Suppressor macrophage treated with lipopolysaccharide for 4 hours (primary cell): Measurements from ENCODE around the gene CHST8.
A peak's percentile ranks its signal among the peaks of the same experiment; 100 is the strongest.

Source experiments
- DNase-seq: peaks from one replicate; pipeline ENCODE4 v3.0.0-alpha.2; 2020

Gene CHST8

DNA sequence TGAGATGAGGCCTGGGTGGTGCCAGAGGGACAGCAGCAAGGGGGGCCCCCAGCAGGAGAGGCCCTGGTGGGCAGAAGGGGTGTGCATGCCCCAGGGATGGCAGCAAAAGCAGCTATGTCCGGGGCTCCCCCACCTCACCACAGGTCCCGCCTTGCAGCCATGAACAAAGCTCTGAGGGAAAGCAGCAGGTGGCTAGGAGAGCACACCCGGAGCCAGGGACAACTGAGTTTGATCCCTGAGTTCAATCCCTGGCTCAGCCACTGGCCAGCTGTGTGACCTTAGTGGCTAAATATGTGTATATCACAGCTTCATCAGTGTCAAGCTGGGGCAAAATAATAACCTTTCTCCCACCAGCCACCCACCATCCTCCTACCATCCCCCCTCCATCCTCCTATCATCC, 127.3 kb downstream of the CHST8 start:
- DNase-seq, result no peak

GRCh38 chr19:33749619-33750175, 127.9 kb downstream of the CHST8 start:
- DNase-seq, result no peak

DNA sequence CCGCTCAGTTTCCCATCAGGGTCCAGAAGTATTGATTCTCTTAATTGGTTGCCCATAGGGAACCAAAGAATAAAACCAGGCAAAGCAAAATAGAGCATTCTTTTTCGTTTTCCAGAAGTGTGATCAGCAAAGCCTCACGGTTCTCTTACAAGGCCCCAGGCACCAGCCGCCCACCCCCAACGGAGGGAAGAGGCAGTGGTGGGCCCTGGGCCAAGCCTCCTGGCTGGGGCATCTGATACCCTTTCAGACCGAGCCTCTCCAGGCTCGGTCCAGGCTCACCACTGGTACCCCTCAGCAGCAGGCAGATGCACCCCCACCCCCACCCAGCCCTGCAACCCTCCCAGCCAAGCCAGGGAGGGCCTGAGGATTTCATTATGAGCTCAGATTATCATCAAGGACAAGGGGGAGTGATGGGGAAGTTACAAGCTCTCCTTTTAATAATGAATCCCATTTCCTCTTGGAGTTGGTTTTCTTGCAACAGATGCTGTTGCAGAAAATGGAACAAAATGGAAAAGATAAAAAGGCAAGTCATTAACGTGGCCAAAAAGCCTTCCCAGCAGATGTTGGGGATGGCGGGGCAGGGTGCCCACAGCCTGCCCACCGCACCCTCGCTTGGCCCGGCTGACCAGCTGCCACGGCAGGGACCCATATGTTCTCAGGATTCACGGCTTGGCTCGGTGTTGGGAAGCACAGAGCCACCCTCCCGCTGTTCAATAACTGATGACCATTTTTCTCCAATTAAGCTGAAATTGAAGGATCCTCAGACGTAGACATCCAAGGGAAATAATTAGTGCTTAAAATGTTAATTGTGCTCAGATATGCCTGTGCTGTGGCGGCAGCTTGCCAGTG, 129.1 kb downstream of the CHST8 start:
- no peak for DNase-seq

DNA sequence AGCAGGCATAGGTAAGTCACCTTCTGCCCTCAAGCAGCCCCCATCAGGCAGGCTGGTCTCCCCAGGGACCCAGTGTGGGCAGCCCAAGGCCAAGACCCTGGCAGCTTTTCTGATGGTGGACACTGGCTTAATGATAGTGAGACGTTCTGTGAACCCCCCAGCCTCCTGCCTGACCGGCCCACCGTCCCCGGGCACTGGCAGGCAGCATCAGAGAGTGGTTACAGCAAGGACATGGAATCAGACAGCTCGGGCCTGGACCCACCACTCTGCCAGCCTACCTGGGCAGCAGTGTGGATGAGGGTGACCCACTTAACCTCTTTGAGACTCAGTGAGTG, 129.7 kb downstream of the CHST8 start:
- DNase-seq, result no peak

GRCh38 chr19:33752018-33752800, 130.5 kb downstream of the CHST8 start:
- no peak for DNase-seq

DNA sequence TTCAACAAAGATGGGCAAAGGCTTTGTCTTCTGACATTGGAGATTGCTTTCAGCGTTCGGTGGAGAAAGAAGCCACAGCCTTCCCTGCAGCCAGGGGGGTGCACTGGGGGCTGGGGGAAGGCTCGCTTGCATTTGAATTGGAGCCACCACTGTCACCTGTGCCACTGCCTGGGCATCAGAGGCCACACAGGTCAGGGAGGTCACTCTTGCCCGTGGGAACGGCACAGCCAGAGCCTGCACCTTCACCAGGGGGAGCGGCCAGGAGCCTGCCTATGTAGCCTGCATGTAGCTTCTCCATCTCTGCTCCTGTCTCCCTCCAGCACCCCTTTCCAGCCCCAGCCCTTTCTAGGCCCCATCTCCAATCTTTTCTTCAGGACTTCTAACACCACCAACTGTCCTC, 131.2 kb downstream of the CHST8 start:
- DNase-seq, result no peak

GRCh38 chr19:33754361-33754760, 132.6 kb downstream of the CHST8 start:
- DNase-seq, result no peak

DNA sequence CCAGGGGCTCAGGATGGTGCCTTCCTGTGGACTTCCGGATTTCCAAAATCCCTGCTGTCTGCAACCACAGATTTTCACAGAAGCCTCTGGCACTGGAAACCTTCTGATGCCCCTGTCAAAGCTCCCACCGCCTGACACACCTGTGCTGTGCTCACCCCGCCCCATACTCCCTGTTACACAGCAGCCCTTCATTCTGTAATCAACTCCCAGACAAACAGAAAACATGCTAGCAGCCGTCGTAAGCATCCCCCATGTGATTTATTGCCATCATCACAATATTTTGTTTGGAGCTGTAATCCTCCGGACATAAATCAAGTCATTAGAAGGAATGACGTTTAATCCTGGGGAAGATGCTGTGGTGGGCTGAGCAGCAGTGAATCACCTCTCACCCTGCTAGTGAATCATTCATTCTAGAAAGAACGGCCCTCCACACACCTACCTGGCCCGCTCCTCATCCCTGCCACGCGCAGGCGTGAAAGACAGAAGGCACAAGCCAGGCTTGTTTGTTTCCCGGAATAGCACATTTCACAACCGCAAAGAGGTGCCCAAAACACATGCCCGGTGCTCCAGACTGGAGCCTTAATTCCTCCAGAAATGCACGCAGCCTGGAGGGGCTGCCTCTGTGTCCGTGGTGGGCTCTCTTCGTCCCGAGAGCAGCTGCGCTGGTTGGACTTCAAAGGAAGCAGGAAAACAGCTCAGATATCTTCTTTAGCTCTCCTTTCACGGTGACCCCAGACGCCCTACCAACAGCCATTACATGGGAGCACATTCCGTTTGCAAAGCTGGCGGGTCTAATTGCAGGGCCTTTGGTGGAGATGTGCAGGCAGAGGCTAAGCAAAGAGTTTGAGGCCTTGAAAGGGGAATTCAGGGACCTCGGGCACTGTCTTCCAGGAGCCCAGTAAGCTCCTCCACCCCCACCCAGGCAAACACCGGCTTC, 133.6 kb downstream of the CHST8 start:
- DNase-seq, result no peak

- DNase-seq, result no peak
Observed at GRCh38 chr19:33756177-33756576, 134.4 kb downstream of the CHST8 start.

DNA sequence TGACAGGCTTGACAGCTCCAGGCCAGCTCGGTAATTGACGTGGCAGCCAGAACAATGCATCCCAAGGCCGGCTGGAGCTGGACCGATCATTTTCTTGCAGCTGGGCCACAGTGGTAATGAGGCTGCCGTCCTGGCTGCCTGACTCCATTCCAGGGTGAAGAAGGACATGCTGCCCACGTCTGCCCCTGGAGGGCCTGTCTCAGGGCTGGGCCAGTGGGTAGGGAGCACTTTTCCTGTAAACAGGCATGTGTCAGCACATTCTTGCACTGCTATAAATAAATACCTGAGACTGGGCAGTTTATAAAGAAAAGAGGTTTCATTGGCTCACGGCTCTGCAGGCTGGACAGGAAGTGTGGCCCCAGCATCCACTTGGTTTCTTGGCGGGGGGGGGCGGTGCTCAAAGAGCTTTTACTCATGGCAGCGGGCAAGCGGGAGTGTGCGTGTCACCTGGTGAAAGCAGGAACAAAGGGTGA, 136.8 kb downstream of the CHST8 start:
- DNase-seq, result no peak

GRCh38 chr19:33759356-33759755, 137.6 kb downstream of the CHST8 start:
- no peak for DNase-seq

DNA sequence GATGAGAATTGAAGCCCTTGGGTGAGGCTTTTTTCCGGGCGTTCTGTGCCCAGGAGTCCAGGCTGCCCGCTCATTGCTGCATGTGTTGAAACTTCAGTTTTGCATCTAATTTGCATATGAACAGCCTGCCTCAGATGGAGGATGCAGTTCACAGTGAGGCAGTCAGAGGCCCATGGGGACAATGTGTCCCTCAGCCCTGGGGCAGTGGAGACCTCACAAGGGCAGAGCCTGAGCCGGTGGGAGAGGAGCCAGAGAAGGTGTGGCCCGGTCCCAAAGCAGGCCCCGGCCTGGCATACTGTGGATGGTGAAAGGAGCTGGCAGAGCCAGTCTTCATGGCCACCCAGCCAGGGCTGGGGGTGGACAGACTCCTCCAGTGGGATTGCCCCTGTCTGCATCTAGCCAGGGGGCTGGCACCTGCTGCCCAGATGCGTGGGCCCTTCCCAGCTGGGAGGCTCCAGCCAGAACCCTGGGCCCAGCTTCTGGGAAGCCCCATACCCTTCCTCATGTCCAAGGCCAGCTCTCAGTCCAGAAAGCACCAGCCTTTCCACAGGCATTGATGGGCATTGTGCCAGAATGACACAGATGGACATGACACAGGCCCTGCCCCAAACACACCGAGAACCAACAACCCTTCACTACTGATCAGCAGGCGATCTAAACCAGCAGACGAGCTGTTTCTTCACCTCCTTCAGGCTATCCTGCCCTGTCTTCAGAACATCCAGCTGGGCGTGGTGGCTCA, 142.0 kb downstream of the CHST8 start:
- DNase-seq, result no peak

GRCh38 chr19:33766623-33767022, 144.9 kb downstream of the CHST8 start:
- DNase-seq, result no peak

DNA sequence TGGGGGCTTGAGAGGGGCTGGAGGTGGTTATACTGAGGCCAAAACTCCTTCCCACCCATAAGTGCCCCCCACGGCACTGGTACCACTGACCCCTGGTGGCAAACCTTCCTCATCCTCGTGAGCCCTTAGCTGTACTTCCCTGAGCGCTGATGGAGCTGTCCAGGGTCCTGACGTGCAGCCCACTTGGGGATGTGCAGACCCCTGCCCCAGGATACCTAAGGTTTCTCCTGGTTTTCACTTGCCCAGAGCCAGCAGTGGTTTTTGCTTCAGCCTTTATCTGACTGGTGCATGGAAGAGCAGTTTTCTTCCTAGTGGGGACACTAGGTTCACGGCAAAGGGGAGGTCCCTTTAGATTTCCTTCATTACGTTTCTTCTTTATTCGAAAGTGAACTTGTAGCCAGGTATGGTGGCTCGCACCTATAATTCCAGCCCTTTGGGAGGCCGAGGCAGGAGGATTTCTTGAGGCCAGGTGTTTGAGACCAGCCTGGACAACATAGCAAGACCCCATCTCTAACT, 146.2 kb downstream of the CHST8 start:
- DNase-seq, result peak; percentile 8

- DNase-seq, result no peak
Observed at GRCh38 chr19:33769208-33769607, 147.5 kb downstream of the CHST8 start.

DNA sequence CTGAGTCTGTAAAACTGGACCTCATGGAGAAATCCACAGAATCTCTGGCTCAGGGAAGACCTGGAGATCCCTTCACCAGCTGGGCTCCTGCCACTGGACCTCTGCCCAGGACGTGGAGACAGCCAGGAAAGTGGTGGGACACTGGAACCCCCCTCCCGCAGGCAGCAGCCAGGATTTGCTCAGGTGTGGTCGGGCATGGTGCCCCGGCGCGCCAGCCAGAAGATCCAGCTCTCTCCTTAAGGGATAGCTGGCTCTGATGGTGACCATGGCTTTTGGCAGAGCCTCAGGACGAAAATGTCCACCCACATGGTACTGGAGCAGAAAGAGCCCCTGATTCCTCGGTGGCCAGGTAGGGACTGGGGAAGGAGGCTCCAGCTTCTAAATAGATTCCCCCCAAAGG, 148.4 kb downstream of the CHST8 start:
- DNase-seq, result no peak

GRCh38 chr19:33771384-33772101, 149.8 kb downstream of the CHST8 start:
- DNase-seq, result peak; percentile 77

DNA sequence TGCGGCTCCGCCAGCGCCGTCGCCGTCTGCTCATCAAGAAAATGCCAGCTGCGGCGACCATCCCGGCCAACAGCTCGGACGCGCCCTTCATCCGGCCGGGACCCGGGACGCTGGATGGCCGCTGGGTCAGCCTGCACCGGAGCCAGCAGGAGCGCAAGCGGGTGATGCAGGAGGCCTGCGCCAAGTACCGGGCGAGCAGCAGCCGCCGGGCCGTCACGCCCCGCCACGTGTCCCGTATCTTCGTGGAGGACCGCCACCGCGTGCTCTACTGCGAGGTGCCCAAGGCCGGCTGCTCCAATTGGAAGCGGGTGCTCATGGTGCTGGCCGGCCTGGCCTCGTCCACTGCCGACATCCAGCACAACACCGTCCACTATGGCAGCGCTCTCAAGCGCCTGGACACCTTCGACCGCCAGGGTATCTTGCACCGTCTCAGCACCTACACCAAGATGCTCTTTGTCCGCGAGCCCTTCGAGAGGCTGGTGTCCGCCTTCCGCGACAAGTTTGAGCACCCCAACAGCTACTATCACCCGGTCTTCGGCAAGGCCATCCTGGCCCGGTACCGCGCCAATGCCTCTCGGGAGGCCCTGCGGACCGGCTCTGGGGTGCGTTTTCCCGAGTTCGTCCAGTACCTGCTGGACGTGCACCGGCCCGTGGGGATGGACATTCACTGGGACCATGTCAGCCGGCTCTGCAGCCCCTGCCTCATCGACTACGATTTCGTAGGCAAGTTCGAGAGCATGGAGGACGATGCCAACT, 150.5 kb downstream of the CHST8 start:
- DNase-seq, result no peak

GRCh38 chr19:33772858-33773180, 151.1 kb downstream of the CHST8 start:
- DNase-seq, result no peak
